Body of pancreas (tissue), 4 donors: Measurements from ENCODE around the gene ACSL6. TPM values are rescaled to one million over a fixed set of nuclear protein-coding genes. Genes with fewer than 3 reads are reported as not detected.

Source experiments
- ATAC-seq: fragments of 150-250 bp; one replicate; pipeline ENCODE4 v1.9.1; 2016
- DNase-seq, 4 donors: peaks; one replicate each; pipeline ENCODE4 v3.0.0-alpha.2; 2019
- H3K27ac ChIP-seq, 4 donors: fragments of 200-600 bp; sonication (generic); 1 replicate in 3 of 4; 2 replicates in 1 of 4; pipeline versions ENCODE4 v1.5.1 to v1.6.1; 2016 to 2019; ENCODE audit warnings: mild to moderate bottlenecking in 1 of 4, mixed read lengths in 1 of 4, moderate library complexity in 1 of 4
- H3K27me3 ChIP-seq, 2 donors: fragments of 200-600 bp; sonication (generic); one replicate each; pipeline ENCODE4 v1.6.0; 2016; ENCODE audit warnings: mild to moderate bottlenecking in 1 of 2
- H3K36me3 ChIP-seq, 2 donors: fragments of 200-600 bp; sonication (generic); replicated peaks in 1 of 2; 2 replicates each; pipeline ENCODE4 v1.5.1; 2016; ENCODE audit warnings: low read depth in 2 of 2; ENCODE audit not compliant: insufficient read depth in 1 of 2
- H3K4me1 ChIP-seq: fragments of 200-600 bp; sonication (generic); one replicate; pipeline ENCODE4 v1.6.0; 2016
- H3K4me3 ChIP-seq, 2 donors: fragments of 200-600 bp; sonication (generic); 1 replicate in 1 of 2; 2 replicates in 1 of 2; pipeline ENCODE4 v1.5.1; 2016 to 2019
- H3K9me3 ChIP-seq, 3 donors: fragments of 200-600 bp; sonication (generic); 1 replicate in 2 of 3; 2 replicates in 1 of 3; pipeline ENCODE4 v1.5.1; 2016
- CTCF ChIP-seq, 7 experiments: fragments of 450-650 bp in 4 of 7; fragments of 200-600 bp in 3 of 7; sonication (generic) in 3 of 7; IDR thresholded peaks; one replicate each; pipeline ENCODE4 v1.5.1; 2016 to 2019; ENCODE audit warnings: antibody characterized with exemption in 7 of 7
- POLR2A ChIP-seq, 3 donors: fragments of 450-650 bp; IDR thresholded peaks; one replicate each; pipeline ENCODE4 v1.6.1; 2016; ENCODE audit warnings: antibody characterized with exemption in 3 of 3, mild to moderate bottlenecking in 2 of 3
- WGBS, 2 donors: methylation state at CpG; one replicate each; pipeline ENCODE4 v1.1.5; 2017; 5-methylcytosine and 5-hydroxymethylcytosine counted together
- intact Hi-C: fragments of 100-400 bp; cut with DNase I; formaldehyde crosslinking; loops from one replicate; pipeline ENCODE4 v1.15.1; 2023
- total RNA-seq, 2 donors: library from RNA; depleted of rRNA; stranded (reverse); fragments of >200 nt; gene quantifications; one replicate each; pipeline ENCODE4 v1.1.0, GENCODE V29; 2016

ACSL6 gene
- total RNA-seq, 2 donors from 2014 or later, result 2.0 to 2.1 TPM

GRCh38 chr5:131999041-131999440, 12.4 kb downstream of the ACSL6 start:
- no peak overlapping the region for H3K4me3 ChIP-seq
- no peak for DNase-seq
- peaks cover 46% of the 10 kb centered on the region for H3K4me1 ChIP-seq
- no peaks in the 10 kb centered on the region for H3K27me3 ChIP-seq
- ATAC-seq, result no peak
- H3K9me3 ChIP-seq, result no peaks in the 10 kb centered on the region
- H3K36me3 ChIP-seq, result no peaks in the 10 kb centered on the region
- H3K27ac ChIP-seq, result no peak overlapping the region
- TF ChIP-seq POLR2A (IDR thresholded peaks at IDR 0.05), result no peak
- TF ChIP-seq CTCF (IDR thresholded peaks at IDR 0.05), result no peak
- 81 to 93% methylated on average over 2 of the region's 2 CpGs for WGBS, 2 donors
- intact Hi-C loops, result no loop called here

- no peaks in the 10 kb centered on the region for H3K36me3 ChIP-seq
- no peak overlapping the region for H3K4me3 ChIP-seq
- 76 to 86% methylated on average over 4 of the region's 4 CpGs for WGBS, 2 donors
- TF ChIP-seq POLR2A (IDR thresholded peaks at IDR 0.05), result no peak
- TF ChIP-seq CTCF (IDR thresholded peaks at IDR 0.05), result no peak
- no peaks in the 10 kb centered on the region for H3K9me3 ChIP-seq
- DNase-seq, result no peak
- no peaks in the 10 kb centered on the region for H3K27me3 ChIP-seq
- no peak overlapping the region for H3K27ac ChIP-seq
- intact Hi-C loops, result no loop called here
- ATAC-seq, result no peak
- H3K4me1 ChIP-seq, result peaks cover 46% of the 10 kb centered on the region
Measured at GRCh38 chr5:131998431-131999040, 12.9 kb downstream of the ACSL6 start.

GRCh38 chr5:131997727-131998117, 13.7 kb downstream of the ACSL6 start:
- TF ChIP-seq CTCF (IDR thresholded peaks at IDR 0.05), result no peak
- no peak for TF ChIP-seq POLR2A (IDR thresholded peaks at IDR 0.05)
- Histone ChIP-seq H3K27ac (no peak overlapping the region), H3K9me3 (no peaks in the 10 kb centered on the region), H3K27me3 (no peaks in the 10 kb centered on the region), H3K4me3 (no peak overlapping the region), H3K4me1 (peaks cover 38% of the 10 kb centered on the region), H3K36me3 (no peaks in the 10 kb centered on the region)
- ATAC-seq (no peak), DNase-seq (no peak)
- intact Hi-C loops, result no loop called here
- WGBS, 2 donors, result 94 to 100% methylated on average over 3 of the region's 3 CpGs

GRCh38 chr5:131997026-131997726, 14.3 kb downstream of the ACSL6 start:
- no peak for ATAC-seq
- no peak for DNase-seq
- peaks cover 33% of the 10 kb centered on the region for H3K4me1 ChIP-seq
- 76 to 95% methylated on average over 5 of the region's 5 CpGs for WGBS, 2 donors
- no peaks in the 10 kb centered on the region for H3K9me3 ChIP-seq
- TF ChIP-seq CTCF (IDR thresholded peaks at IDR 0.05), result no peak
- no peak for TF ChIP-seq POLR2A (IDR thresholded peaks at IDR 0.05)
- H3K36me3 ChIP-seq, result no peaks in the 10 kb centered on the region
- no peaks in the 10 kb centered on the region for H3K27me3 ChIP-seq
- no peak overlapping the region for H3K4me3 ChIP-seq
- intact Hi-C loops, result no loop called here
- H3K27ac ChIP-seq, result peak overlapping the region in 3 of 4 donors; percentile 27 to 49 (median 28)
